Adrenal gland (tissue), 12 donors: Measurements from ENCODE around the gene CCL18. TPM values are rescaled to one million over a fixed set of nuclear protein-coding genes. Genes with fewer than 3 reads are reported as not detected.
"Not testable (repeated sequence)": the region's sequence is repeated elsewhere in the genome, so short reads cannot be mapped to it uniquely, and the experiment has no call there.

Experiments
- DNase-seq, 7 donors: peaks; one replicate each; pipeline ENCODE4 v3.0.0-alpha.2; 2019 to 2020
- H3K27ac ChIP-seq, 5 donors: fragments of 200-600 bp; sonication (generic) in 4 of 5; 1 replicate in 3 of 5; 2 replicates in 2 of 5; pipeline versions ENCODE4 v1.5.1 to v1.8.0; 2016 to 2020; ENCODE audit warnings: mild to moderate bottlenecking in 1 of 5
- H3K27me3 ChIP-seq: fragments of 200-600 bp; 2 replicates; pipeline ENCODE4 v1.8.0; 2021
- H3K36me3 ChIP-seq, 2 donors: fragments of 200-600 bp; replicated peaks in 1 of 2; 1 replicate in 1 of 2; 2 replicates in 1 of 2; pipeline versions ENCODE4 v1.5.1 to v1.8.0; 2018 to 2022
- H3K4me1 ChIP-seq, 2 donors: fragments of 200-600 bp; replicated peaks in 1 of 2; 1 replicate in 1 of 2; 2 replicates in 1 of 2; pipeline versions ENCODE4 v1.5.1 to v1.8.0; 2018 to 2021
- H3K4me3 ChIP-seq, 4 donors: fragments of 200-600 bp; sonication (generic) in 3 of 4; one replicate each; pipeline ENCODE4 v1.5.1; 2016 to 2018
- H3K9me3 ChIP-seq, 3 donors: fragments of 200-600 bp; sonication (generic) in 1 of 3; replicated peaks in 1 of 3; 1 replicate in 2 of 3; 2 replicates in 1 of 3; pipeline versions ENCODE4 v1.5.1 to v1.8.0; 2016 to 2021
- CTCF ChIP-seq, 6 experiments: fragments of 450-650 bp in 4 of 6; fragments of 200-600 bp in 2 of 6; sonication (generic) in 1 of 6; IDR thresholded peaks; 1 replicate in 5 of 6; 2 replicates in 1 of 6; pipeline versions ENCODE4 v1.5.1 to v1.8.0; 2016 to 2021; ENCODE audit warnings: antibody characterized with exemption in 6 of 6, mild to moderate bottlenecking in 2 of 6, moderate library complexity in 1 of 6
- POLR2A ChIP-seq, 2 donors: fragments of 450-650 bp; IDR thresholded peaks; one replicate each; pipeline ENCODE4 v1.6.1; 2017; ENCODE audit warnings: antibody characterized with exemption in 2 of 2, mild to moderate bottlenecking in 2 of 2, moderate library complexity in 1 of 2
- WGBS, 4 donors: extraction: QIAGEN DNeasy Blood & Tissue Kit in 2 of 4; methylation state at CpG; one replicate each; pipeline versions ENCODE4 v1.1.5 to v1.1.7; 2013 to 2017; 5-methylcytosine and 5-hydroxymethylcytosine counted together
- intact Hi-C, 2 donors: fragments of 100-400 bp; cut with DNase I; formaldehyde crosslinking; loops; one replicate each; pipeline versions ENCODE4 v1.14.1 to v1.15.0; 2022 to 2023
- polyA plus RNA-seq, 3 donors: library from polyadenylated mRNA; stranded (reverse); fragments of 200-250 nt in 2 of 3; fragments of 350-450 nt in 1 of 3; fragmentation: Illumina TruSeq in 1 of 3; extraction: RNeasy Lipid Tissue Mini Kit (QIAGEN cat#74804) in 1 of 3; gene quantifications; one replicate each; pipeline ENCODE4 v1.2.3, GENCODE V29; 2013 to 2014
- total RNA-seq, 9 donors: library from RNA; depleted of rRNA in 4 of 9; stranded (reverse); fragments of >200 nt in 4 of 9; fragments of 120-200 nt in 1 of 9; fragmentation: NEBNext Ultra II Directional in 1 of 9; extraction: Animal tissue kit (Norgen Biotek cat#: 25700) in 1 of 9; gene quantifications; one replicate each; pipeline versions ENCODE4 v1.1.0 to v1.2.4, GENCODE V29; 2013 to 2023
- donor health status: healthy with polysubstance abuse.
- donor health status: Bipolar disorder and iron deficiency.
- donor health status: DM: yes; HTN: yes; CAD: no.
- donor health status: DM: no; HTN: no; CAD: no.
- donor health status: DM: no; HTN: no; CAD: no.
- donor health status: DM: yes; HTN: yes; CAD: no.

Gene CCL18
- total and polyA plus RNA-seq, 12 donors = 0.32 to 5.2 (median 1.6) TPM; not detected in 5

GRCh38 chr17:36074365-36074764 lies 10.3 kb downstream of the CCL18 start:
- H3K36me3 ChIP-seq = no peaks in the 10 kb centered on the region
- no peak overlapping the region for H3K27ac ChIP-seq
- no peaks in the 10 kb centered on the region for H3K27me3 ChIP-seq
- DNase-seq = no peak
- H3K4me1 ChIP-seq = no peaks in the 10 kb centered on the region
- 47 to 75% (median 62%) methylated on average over 1 of the region's 1 CpG for WGBS, 4 donors
- H3K4me3 ChIP-seq = no peak overlapping the region
- TF ChIP-seq CTCF (IDR thresholded peaks at IDR 0.05) (no peak), POLR2A (IDR thresholded peaks at IDR 0.05) (no peak)
- H3K9me3 ChIP-seq = no peaks in the 10 kb centered on the region
- intact Hi-C loops = loop anchor here in 1 of 2 donors (10.0 kb wide), 2 partner anchors 50 to 100 kb away; no protein-coding TSS in a partner anchor

DNA sequence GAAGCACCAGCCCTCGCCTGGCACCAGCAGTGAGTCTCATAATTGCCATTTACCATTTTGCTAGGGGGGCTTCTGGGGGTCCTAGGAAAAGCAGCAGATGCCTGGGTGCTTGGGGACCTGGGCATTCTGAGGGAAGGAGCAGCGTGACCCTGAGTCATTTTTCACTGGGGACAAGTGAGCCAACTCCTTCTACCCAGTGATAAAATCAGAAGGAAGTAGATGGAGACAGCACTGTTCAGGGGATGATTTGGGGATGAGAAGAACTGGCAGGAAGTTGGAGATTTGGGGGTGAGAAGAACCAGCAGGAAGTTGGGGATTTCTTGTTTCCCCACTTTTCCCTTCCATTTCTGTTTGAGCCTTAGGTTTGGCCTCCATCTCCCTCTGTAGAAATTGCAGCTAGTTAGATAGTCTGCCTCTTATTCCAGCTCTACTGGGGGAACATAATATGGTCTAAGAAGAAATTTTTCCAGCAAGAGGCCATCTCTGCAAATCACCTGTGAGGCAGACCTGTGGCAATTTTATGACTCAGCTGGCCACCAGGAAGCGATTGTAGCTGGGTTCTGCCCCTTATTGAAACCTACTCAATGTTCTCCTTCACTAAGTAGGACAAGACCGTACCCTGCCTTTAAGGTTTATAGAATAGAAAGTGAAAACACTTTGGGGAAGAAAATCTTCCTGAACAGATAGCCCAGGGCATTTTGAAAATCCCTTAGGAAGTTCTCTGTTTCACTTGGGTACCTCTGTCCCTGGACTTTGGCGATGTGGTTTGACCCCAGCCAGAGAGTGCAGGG lies 17.8 kb downstream of the CCL18 start:
- intact Hi-C loops, H3K4me1 ChIP-seq, H3K9me3 ChIP-seq, H3K27me3 ChIP-seq, DNase-seq, H3K4me3 ChIP-seq, H3K36me3 ChIP-seq: not testable (repeated sequence)
- WGBS, 4 donors = 59 to 69% (median 67%) methylated on average over 4 to 5 of the region's 5 CpGs
- peak overlapping the region in 1 of 5 donors; percentile 58 for H3K27ac ChIP-seq

GRCh38 chr17:36082482-36083120 lies 18.5 kb downstream of the CCL18 start:
- H3K27me3 ChIP-seq, H3K36me3 ChIP-seq, intact Hi-C loops, H3K9me3 ChIP-seq, H3K4me1 ChIP-seq, H3K4me3 ChIP-seq: not testable (repeated sequence)
- WGBS, 4 donors = 59 to 66% (median 60%) methylated on average over 7 to 8 of the region's 8 CpGs
- H3K27ac ChIP-seq = peak overlapping the region in 1 of 5 donors; percentile 58
- peak in 2 of 7 donors; percentile 42 to 56 for DNase-seq

- H3K36me3 ChIP-seq, H3K4me3 ChIP-seq, H3K27ac ChIP-seq, H3K4me1 ChIP-seq, H3K9me3 ChIP-seq, intact Hi-C loops, H3K27me3 ChIP-seq, DNase-seq: not testable (repeated sequence)
- WGBS, 4 donors = 73 to 87% (median 78%) methylated on average over 2 of the region's 2 CpGs
Observed at GRCh38 chr17:36083691-36084090, 19.6 kb downstream of the CCL18 start.

DNA sequence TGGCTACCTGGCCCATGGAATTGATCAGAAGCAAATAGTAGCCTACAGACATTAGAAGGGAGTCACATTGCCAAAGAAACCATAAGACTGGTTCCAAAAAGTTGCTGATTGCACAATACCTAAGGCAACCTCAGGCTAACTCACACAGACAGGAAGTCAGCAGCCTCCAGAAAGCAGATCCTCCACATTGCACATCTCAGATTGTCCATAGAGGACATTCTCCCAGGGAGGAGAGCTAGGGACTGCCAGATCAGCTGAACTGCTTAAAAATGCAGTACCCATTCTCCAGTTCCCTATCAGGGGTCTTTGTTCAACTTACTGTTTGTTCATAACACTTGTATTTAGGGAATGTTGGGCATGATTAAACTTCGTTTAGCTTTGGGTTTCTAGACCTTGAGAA lies 21.7 kb downstream of the CCL18 start:
- peak in 3 of 7 donors; percentile 39 to 63 (median 54) for DNase-seq
- TF ChIP-seq CTCF (IDR thresholded peaks at IDR 0.05) (no peak), POLR2A (IDR thresholded peaks at IDR 0.05) (no peak)
- intact Hi-C loops = no loop called here
- Histone ChIP-seq H3K36me3 (no peaks in the 10 kb centered on the region), H3K9me3 (no peaks in the 10 kb centered on the region), H3K4me1 (peaks cover 0 to 3% of the 10 kb centered on the region in 2 donors), H3K4me3 (no peak overlapping the region), H3K27ac (peak overlapping the region in 1 of 5 donors; percentile 50), H3K27me3 (no peaks in the 10 kb centered on the region)
- 21 to 30% (median 28%) methylated on average over 1 of the region's 1 CpG for WGBS, 4 donors
